ENCODE measurements around the gene ZNF664.
A peak's percentile ranks its signal among the peaks of the same experiment; 100 is the strongest.

ZNF664 gene

GRCh38 chr12:124030510-124030909 lies 57.5 kb downstream of the ZNF664 start:
- DNase-seq (ENCODE audit: low read depth in 1 of 2, low spot score in 1 of 2) = no peak

- no peak for DNase-seq (ENCODE audit: low read depth in 1 of 2, low spot score in 1 of 2)
Measured at GRCh38 chr12:124031058-124031457, 58.0 kb downstream of the ZNF664 start.

GRCh38 chr12:124032265-124032886 lies 59.4 kb downstream of the ZNF664 start:
- DNase-seq (ENCODE audit: low read depth in 1 of 2, low spot score in 1 of 2) = no peak

GRCh38 chr12:124033859-124034258 lies 60.8 kb downstream of the ZNF664 start:
- no peak for DNase-seq (ENCODE audit: low read depth in 1 of 2, low spot score in 1 of 2)

GRCh38 chr12:124034297-124034696 lies 61.3 kb downstream of the ZNF664 start:
- DNase-seq (ENCODE audit: low read depth in 1 of 2, low spot score in 1 of 2) = no peak

- DNase-seq (ENCODE audit: low read depth in 1 of 2, low spot score in 1 of 2) = no peak
Measured at GRCh38 chr12:124035163-124035562, 62.1 kb downstream of the ZNF664 start.

GRCh38 chr12:124036171-124036598 lies 63.2 kb downstream of the ZNF664 start:
- DNase-seq (ENCODE audit: low read depth in 1 of 2, low spot score in 1 of 2) = no peak

- DNase-seq (ENCODE audit: low read depth in 1 of 2, low spot score in 1 of 2) = peak; percentile 5 to 32
Measured at GRCh38 chr12:124036657-124037109, 63.7 kb downstream of the ZNF664 start.

GRCh38 chr12:124037331-124037730 lies 64.3 kb downstream of the ZNF664 start:
- DNase-seq (ENCODE audit: low read depth in 1 of 2, low spot score in 1 of 2) = no peak

GRCh38 chr12:124039276-124039675 lies 66.3 kb downstream of the ZNF664 start:
- DNase-seq (ENCODE audit: low read depth in 1 of 2, low spot score in 1 of 2) = no peak

GRCh38 chr12:124040291-124040690 lies 67.3 kb downstream of the ZNF664 start:
- no peak for DNase-seq (ENCODE audit: low read depth in 1 of 2, low spot score in 1 of 2)

- no peak for DNase-seq (ENCODE audit: low read depth in 1 of 2, low spot score in 1 of 2)
Measured at GRCh38 chr12:124040737-124041136, 67.7 kb downstream of the ZNF664 start.

- no peak for DNase-seq (ENCODE audit: low read depth in 1 of 2, low spot score in 1 of 2)
Measured at GRCh38 chr12:124041907-124042306, 68.9 kb downstream of the ZNF664 start.

GRCh38 chr12:124044021-124044420 lies 71.0 kb downstream of the ZNF664 start:
- no peak for DNase-seq (ENCODE audit: low read depth in 1 of 2, low spot score in 1 of 2)

GRCh38 chr12:124044809-124045321 lies 71.8 kb downstream of the ZNF664 start:
- no peak for DNase-seq (ENCODE audit: low read depth in 1 of 2, low spot score in 1 of 2)

GRCh38 chr12:124045671-124046455 lies 72.8 kb downstream of the ZNF664 start:
- DNase-seq (ENCODE audit: low read depth in 1 of 2, low spot score in 1 of 2) = no peak

- DNase-seq (ENCODE audit: low read depth in 1 of 2, low spot score in 1 of 2) = no peak
Measured at GRCh38 chr12:124046456-124046740, 73.4 kb downstream of the ZNF664 start.

GRCh38 chr12:124047045-124047566 lies 74.1 kb downstream of the ZNF664 start:
- DNase-seq (ENCODE audit: low read depth in 1 of 2, low spot score in 1 of 2) = no peak

GRCh38 chr12:124049451-124050094 lies 76.6 kb downstream of the ZNF664 start:
- DNase-seq (ENCODE audit: low read depth in 1 of 2, low spot score in 1 of 2) = no peak

GRCh38 chr12:124053851-124054250 lies 80.8 kb downstream of the ZNF664 start:
- DNase-seq (ENCODE audit: low read depth in 1 of 2, low spot score in 1 of 2) = no peak

GRCh38 chr12:124055066-124055465 lies 82.1 kb downstream of the ZNF664 start:
- no peak for DNase-seq (ENCODE audit: low read depth in 1 of 2, low spot score in 1 of 2)

GRCh38 chr12:124057691-124058090 lies 84.7 kb downstream of the ZNF664 start:
- no peak for DNase-seq (ENCODE audit: low read depth in 1 of 2, low spot score in 1 of 2)
